NCI-H2196 (cell line): ENCODE measurements around the gene GC.
"Not testable (repeated sequence)": the region's sequence is repeated elsewhere in the genome, so short reads cannot be mapped to it uniquely, and the experiment has no call there.

ENCODE experiments used
- DNase-seq: peaks from one replicate; lab custom pipeline; 2025; ENCODE audit not compliant: unreplicated experiment; lab: John Stamatoyannopoulos, UW

The GC gene

DNA sequence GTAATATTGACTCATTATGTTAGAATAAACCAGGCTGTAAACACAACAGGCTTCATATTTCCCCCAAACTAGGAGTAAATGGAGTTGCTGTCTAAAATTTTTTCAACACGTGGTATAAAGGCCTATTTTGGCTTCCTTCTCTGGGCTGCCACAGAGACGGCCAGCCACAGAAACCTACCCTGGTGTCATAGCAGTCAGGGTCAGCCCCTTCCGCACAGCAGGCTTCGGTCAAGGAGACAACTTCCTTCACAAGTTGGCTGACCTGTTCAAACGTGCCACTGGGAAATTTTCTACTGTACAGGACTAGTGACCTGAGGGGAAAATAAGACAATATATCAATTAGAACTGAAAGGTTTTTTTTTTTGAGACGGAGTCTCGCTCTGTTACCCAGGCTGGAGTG, 15.8 kb downstream of the GC start:
- DNase-seq = no peak

DNA sequence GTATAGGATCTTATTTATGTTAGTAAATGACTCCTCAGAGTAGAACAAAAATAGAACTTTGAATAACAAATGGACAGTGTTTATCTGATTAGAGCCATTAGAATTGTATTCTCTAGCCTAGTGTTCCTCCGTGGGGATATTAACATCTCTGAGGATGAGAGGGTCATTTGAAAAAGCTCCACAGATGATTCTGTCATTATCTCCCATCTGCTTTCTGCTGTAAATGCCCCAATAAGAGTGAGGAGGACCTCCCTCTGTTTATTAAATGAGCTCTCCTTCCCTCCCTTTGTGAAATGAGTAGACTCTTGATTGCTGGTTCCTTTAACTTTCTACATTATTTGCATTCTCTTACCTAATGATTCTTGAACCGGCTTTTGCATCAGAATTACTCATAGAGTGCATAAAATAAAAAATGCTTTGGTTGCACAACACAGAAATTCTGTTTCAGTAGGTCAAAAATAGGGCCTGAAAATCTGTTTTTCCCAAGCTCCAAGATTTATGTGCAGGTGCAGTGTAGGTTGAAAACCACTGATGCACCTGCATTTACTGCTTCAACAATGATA, 18.0 kb downstream of the GC start:
- no peak for DNase-seq

DNA sequence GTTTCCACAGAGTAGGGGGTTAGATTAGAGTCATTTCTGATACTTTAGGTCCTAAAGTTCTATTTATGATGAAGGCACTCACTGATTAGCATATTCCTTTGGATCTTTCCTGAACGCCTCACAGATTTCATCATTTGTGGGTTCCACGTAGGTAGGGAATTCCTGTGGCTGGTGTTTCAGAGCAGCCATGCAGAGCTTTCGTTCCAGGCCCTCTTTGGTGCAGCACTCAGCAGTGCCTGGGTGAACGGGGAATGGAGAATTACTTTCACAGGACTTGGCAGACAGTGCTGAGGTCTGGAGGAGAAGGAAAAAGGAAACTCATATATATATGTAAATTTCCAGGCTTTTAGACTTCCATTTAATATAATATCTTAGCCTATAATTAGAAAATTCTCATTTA, 18.5 kb downstream of the GC start:
- no peak for DNase-seq

DNA sequence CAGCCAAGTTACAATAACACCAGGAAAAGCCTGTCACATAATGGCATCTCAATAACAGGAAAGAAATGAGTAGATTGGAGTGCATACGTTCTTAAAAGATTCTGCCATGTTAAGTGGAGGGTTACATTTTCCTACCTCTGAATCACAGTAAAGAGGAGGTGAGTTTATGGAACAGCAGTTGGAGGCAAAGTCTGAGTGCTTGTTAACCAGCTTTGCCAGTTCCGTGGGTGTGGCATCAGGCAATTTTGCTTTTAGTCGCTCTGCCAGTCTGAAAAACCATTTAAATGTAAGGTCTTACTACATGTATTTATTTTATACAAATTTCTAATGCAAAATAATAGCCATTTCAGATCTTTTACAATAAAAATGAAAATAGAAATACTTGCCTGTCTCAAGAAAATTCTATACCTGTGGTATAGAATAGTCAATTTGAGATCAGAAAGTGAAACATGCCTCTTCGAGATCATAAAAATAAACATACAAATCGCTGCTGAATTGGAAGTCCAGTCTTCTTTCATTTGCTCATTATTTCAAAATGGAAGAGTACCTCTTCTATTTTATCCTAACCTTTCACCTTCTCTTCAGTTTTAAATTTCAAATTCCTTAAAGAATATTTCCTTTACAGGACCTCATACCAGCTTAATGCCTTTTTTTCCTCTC, 31.4 kb downstream of the GC start:
- DNase-seq = no peak

DNA sequence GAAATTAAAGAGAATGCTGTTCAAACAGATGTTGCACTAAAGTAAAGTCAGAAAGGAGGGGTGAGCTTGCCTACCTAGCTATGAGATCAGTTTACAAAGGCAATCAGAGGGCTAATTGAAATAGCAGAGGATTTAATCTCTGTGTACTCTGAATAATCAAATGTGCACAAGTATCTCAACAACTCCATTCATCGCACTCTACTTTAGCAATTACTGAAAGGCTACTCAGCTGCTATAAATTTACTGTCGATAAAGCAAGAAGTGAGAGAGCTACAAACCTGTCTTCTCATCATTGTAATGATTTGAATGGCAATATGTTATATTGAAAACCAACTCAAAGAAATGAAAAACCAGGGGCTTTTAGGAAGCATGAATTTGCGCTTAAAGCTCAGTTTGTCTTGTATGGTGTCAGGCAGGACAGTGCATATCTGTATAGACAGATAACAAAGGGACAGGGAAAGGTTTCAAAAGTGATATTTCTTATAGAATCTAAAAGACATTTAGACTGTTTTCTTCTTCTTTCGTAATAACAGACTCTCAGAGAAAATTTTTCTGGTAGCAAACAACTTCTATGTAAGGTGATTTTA, 34.8 kb downstream of the GC start:
- no peak for DNase-seq

DNA sequence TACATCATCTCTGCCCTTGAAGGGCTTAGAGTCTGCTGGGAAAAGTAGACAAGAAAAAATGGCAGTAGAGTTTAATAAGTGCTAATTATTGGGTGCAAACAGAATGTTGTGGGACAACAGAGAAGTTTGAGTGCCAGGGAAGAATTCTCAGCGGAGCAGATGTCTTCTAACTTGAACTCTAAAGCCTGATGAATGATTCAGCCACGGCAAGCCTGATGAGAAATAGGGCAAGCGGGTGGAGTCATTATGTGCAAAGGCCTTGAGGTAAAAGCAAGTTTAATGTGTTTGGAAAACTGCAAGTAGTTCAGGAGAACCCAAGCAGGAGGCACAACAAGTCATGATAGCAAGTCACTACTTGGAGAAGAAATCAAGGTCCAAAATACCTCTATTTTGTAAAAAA, 37.5 kb downstream of the GC start:
- no peak for DNase-seq

DNA sequence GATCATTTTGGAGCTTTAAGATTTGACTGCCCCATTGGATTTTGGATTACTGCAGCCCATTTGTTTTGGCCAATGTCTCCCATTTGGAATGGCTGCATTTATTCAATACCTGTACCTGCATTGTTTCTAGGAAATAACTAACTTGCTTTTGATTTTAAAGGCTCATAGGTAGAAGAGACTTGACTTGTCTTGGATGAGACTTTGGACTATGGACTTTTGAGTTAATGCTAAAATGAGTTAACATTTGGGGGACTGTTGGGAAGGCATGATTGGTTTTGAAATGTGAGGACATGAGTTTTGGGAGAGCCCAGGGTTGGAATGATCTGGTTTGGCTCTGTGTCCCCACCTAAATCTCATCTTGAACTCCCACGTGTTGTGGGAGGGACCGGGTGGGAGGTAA, 45.1 kb downstream of the GC start:
- DNase-seq = not testable (repeated sequence)

DNA sequence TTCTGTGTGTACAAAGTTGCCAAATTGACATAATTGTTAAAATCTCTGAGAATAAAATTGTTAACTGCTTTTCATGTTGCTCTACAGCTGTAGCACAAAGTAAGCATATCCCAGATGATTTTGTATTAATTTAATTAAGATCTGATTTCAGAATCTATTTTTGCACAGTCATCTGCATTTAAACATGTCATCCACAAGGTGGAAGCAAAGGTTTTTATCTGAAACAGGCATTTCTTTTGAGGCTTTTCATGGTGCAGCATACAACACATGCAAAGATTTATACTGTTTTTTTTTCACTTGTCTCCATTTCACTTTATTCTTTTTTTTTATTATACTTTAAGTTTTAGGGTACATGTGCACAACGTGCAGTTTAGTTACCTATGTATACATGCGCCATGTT, 51.2 kb downstream of the GC start:
- DNase-seq = peak; percentile 8

DNA sequence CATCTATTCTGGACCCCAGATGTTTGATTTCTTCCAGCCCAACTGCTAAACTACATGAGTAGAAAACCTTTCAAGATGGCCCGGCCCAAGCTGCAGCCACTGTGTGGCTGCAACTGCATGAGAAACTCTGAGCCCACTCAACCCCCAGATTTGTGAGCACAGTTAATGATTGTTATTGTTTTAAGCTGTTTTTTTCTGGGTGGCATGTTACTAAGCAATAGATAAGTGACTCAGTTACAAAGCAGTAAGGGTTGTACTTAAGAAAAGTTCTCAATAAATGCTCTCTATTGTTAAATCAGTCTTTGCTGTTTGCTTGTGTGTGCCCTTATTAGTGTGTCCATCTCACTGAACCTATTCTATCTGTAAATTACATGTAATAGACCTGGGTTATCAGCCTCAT, 51.8 kb downstream of the GC start:
- no peak for DNase-seq

DNA sequence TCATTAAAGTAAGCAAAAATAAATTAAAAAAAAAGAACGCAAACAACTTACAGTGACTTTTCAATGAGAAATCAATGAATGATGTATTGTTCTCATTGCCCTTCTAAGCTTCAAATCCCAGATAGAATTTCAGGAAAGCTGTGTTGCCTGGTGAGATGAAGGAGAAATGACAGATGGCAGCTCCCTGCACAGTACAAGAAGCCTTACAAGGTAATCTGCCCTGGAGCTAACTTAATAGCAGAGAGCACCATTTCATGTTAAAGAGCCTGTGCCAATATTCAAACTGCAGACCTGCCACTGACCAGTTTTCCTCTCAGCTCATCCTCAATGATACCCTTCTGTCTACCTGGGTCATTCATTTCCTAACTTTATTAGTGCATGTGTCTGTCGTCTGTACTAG, 54.0 kb downstream of the GC start:
- DNase-seq = no peak

DNA sequence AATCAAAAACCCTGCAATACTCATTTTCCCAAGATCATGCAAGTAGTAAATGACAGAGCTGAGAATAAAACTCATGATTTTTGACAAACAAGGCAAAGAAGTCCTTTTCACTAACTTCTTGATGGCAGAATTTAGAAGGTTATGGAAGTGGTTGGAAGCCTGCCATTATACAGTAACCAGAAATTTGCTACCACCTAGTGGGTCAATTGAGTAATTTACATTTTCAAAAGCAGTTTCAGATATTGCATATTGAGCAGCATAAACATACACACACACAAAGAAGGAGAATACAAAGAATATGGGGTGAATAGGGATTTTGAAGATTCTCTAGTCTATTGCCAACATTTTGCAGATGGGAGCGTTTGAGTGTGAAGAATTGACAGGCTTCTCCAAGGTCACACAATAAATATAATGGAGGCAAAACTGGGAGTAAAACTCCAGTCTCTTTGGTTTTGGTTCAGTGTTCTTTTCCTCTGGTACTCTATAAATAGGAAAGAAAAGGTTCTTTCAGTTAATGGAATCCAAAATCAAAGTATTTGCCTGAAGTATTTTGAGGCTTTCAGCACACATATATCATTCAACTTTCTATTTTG, 70.2 kb downstream of the GC start:
- peak; percentile 59 for DNase-seq

DNA sequence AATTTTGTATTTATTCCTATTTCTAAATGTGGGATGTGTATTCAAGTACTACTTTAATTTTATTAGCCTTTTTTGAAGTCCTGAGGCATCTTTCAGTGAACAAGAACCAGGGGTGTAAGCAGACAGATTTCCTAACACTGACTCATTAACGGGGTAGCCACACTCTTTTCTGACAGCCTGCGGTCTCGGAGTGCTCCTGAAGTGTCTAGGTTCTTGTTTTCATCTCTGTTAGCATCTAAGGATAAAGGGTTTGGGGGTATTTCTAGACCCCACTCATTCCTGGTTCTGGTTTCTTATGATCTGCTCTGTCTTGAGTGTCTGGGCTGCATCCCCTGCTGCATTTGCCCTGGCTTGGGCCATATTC, 71.9 kb downstream of the GC start:
- no peak for DNase-seq

DNA sequence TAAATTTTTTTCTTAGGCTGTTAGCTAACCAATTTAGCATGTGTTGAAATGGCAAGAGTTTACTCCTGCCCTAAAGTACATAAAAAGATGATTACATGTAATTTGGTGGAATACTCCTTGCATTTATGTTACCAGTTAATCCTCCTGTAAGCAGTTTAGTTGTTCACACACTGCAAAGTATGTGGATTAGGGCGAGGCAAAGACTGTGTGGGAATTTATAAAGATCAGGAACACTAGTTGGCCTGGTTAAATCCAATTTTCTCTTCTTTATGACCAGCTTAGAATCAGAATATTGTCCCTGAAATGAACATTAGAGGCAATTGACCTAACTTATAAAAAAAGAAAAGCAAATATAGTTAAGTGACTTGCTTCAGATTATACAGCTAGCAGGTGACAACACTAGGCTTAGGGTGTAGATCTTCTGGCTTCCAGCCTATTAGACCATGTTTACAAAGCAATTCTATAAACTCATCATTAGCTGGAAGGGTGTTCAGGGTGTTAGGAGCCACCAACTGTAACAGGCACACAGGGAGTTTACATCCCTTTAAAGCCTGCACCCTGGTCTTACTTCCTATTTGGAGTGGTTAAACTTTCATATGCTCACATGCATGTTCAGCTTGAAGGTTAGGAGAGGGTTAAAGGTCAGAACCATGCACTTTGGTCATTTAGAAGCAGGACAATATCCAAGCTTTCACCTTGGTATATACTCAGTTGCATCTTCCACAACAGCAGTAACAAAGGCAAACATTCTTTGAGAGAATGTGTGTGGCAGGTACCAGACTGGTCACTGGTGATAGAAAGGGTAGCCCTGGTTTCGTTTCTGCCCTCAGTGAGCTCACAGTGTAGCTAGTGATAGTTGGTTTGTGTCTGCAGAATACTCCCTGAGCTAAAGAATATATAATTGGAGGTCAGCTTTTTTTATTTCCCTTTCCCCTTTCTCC, 72.6 kb downstream of the GC start:
- peak; percentile 19 for DNase-seq

DNA sequence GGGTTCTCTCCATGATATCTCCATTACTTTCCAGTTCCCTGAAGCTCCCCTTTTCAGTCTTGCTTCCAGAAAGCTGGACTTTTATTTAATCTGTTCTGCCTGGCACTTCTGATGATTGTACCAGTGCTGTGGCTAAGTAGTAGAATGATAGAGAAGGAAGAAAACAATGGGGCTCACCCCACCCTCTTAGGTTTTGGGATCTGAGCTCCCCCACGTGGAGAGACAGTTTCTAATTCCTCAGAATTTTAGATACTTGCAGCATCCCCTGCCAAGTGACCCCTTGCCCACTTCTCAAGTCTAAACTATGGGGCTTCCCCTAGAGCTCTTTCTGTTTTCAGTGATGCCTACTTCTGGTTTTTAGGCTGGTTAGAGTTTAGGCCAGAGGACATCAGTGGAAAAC, 73.9 kb downstream of the GC start:
- DNase-seq = no peak

DNA sequence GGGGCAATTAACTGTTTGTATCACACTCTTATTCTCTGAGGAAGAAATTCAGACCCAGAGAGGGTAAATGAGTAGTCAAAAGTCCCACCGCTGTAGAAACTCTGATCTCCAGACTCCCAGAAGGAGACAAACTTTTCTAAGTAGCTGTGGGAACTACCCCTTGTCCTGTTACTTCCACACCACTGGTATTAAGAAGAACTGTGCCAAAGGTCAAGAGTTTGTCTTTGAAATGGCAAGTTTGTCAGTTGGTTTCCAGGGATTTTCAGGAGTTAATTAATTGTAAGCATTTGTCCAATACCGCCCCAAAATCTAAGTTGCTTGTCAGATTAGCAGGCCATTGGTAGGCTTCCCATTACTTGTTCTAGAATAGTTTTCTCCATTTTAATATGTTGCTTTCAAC, 85.7 kb downstream of the GC start:
- DNase-seq = no peak

DNA sequence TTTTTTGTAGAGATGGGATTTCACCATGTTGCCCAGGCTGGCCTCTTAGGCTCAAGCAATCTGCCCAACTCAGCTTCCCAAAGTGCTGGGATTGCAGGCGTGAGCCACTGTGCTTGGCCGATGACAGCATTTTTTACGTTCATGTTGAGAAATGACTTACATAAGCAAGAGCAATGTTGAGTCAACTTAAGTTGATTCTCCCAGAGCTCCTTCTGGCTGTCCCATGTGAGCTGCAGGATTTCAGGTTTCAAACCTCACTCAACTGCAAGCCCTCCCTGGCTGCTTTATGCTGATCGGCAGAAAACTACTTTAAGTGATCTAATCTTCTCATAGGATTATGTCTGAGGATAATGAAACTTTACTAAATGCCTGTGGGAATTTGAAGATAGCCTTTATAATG, 86.8 kb downstream of the GC start:
- no peak for DNase-seq

DNA sequence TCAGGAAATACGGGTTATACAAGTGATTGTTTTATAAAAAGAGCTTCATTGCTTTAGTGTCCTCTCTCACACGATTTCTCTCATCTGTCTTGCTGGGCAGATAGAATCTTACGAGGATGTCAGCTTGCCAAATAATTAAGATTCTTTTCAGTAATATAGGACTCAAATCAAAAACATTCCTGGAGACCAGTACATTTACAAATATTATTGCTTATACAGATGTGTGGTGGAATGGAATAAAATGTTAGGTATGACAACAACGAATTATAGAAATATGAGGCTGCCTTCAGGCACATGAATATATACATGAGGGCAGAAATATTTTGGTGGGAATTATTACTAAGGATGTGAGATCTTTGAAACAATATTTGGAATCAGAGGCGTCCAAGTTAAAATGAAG, 88.9 kb downstream of the GC start:
- DNase-seq = no peak

DNA sequence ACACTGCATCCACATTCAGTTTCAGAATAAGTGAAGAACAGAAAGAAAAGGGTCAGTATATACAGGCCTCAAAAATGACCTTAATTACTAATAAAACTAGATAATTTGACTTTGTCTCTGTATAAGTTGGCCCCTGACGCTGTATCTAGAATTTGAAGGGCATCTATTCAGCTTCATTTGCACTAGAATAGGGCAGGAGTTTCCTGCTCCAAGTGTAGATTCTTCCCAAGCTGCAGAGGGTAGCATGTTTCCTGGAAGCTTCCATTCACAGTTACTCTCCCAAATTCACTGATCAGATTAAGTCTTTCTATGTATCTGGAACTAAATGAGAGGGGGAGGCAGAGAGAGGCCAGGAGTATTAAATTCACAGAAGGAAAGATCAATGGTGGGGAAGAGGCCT, 90.9 kb downstream of the GC start:
- no peak for DNase-seq

DNA sequence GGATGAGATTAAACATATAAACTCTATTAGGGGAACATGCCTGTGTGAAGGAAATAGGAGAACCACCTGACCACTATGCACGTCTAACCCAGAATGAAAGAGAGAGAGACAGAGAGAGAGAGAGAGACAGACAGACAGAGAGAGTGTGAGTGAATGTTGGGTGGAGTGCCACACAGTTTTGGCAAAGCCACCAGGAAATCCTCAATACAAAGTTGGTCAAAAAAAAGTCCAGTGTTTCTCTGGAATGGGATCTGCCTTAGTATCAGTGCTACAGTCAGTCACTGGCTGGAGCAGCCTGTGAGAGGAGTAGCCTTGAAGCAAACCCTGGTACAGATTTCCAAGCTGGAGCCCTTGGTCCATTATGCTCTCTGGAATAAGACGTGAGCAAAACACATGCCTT, 91.7 kb downstream of the GC start:
- DNase-seq = no peak
